H9 (cell line): ENCODE results near the gene DES. TPM values are rescaled to one million over a fixed set of nuclear protein-coding genes. Genes with fewer than 3 reads are reported as not detected.
A peak's percentile ranks its signal among the peaks of the same experiment; 100 is the strongest.

ENCODE experiments used
- DNase-seq: peaks from one replicate; pipeline ENCODE4 v3.0.0-alpha.2; 2017
- H2AFZ ChIP-seq: one replicate; pipeline ENCODE4 v1.6.1; 2013; ENCODE audit warnings: mild to moderate bottlenecking, low read length, control low read depth, moderate library complexity
- H2AK5ac ChIP-seq: 2 replicates; pipeline ENCODE4 v1.6.1; 2013; ENCODE audit warnings: low read length, control low read depth, mixed read lengths; ENCODE audit not compliant: insufficient read length
- H2BK120ac ChIP-seq: one replicate; pipeline ENCODE4 v1.6.1; 2013; ENCODE audit warnings: low read depth, mild to moderate bottlenecking, low read length, control low read depth, inconsistent platforms; ENCODE audit not compliant: poor library complexity, severe bottlenecking
- H2BK12ac ChIP-seq: 2 replicates; pipeline ENCODE4 v1.6.1; 2013; ENCODE audit warnings: low read length, control low read depth, mixed read lengths, low read depth; ENCODE audit not compliant: insufficient read length
- H2BK15ac ChIP-seq: 2 replicates; pipeline ENCODE4 v1.6.1; 2013; ENCODE audit warnings: low read depth, low read length, control low read depth
- H2BK20ac ChIP-seq: one replicate; pipeline ENCODE4 v1.6.1; 2013; ENCODE audit warnings: low read depth, mild to moderate bottlenecking, low read length, control low read depth, inconsistent platforms; ENCODE audit not compliant: poor library complexity, severe bottlenecking
- H2BK5ac ChIP-seq: 2 replicates; pipeline ENCODE4 v1.6.1; 2013; ENCODE audit warnings: low read length, control low read depth, mixed read lengths; ENCODE audit not compliant: insufficient read length
- H3K14ac ChIP-seq: 2 replicates; pipeline ENCODE4 v1.6.1; 2013; ENCODE audit warnings: low read length, control low read depth; ENCODE audit not compliant: insufficient read depth
- H3K18ac ChIP-seq: 2 replicates; pipeline ENCODE4 v1.6.1; 2013; ENCODE audit warnings: low read depth, mild to moderate bottlenecking, mixed read lengths, low read length, control low read depth; ENCODE audit not compliant: insufficient read length
- H3K23ac ChIP-seq: 2 replicates; pipeline ENCODE4 v1.6.1; 2013; ENCODE audit warnings: low read length, control low read depth, mixed read lengths, low read depth; ENCODE audit not compliant: insufficient read length
- H3K23me2 ChIP-seq: 2 replicates; pipeline ENCODE4 v1.6.1; 2013; ENCODE audit warnings: low read depth, mild to moderate bottlenecking, mixed read lengths, low read length, control low read depth; ENCODE audit not compliant: insufficient read length, poor library complexity, severe bottlenecking
- H3K27ac ChIP-seq: 2 replicates; pipeline ENCODE4 v1.5.1; 2013; ENCODE audit warnings: low read length, control low read depth, mixed read lengths, low read depth; ENCODE audit not compliant: insufficient read length
- H3K27me3 ChIP-seq: 2 replicates; pipeline ENCODE4 v1.6.1; 2013; ENCODE audit warnings: low read length, control low read depth, inconsistent platforms; ENCODE audit not compliant: insufficient read depth
- H3K4ac ChIP-seq: 2 replicates; pipeline ENCODE4 v1.6.1; 2013; ENCODE audit warnings: low read depth, mild to moderate bottlenecking, control low read depth, inconsistent platforms, low read length, moderate library complexity
- H3K4me1 ChIP-seq: 2 replicates; pipeline ENCODE4 v1.6.1; 2013; ENCODE audit warnings: low read length, control low read depth, inconsistent platforms; ENCODE audit not compliant: insufficient read depth
- H3K4me2 ChIP-seq: 2 replicates; pipeline ENCODE4 v1.6.1; 2013; ENCODE audit warnings: low read length, control low read depth, mixed read lengths; ENCODE audit not compliant: insufficient read length, insufficient read depth
- H3K56ac ChIP-seq: 2 replicates; pipeline ENCODE4 v1.6.1; 2013; ENCODE audit warnings: low read depth, mild to moderate bottlenecking, mixed read lengths, low read length, control low read depth; ENCODE audit not compliant: insufficient read length
- H3K79me1 ChIP-seq: 2 replicates; pipeline ENCODE4 v1.6.1; 2013; ENCODE audit warnings: low read depth, mild to moderate bottlenecking, moderate library complexity, low read length, control low read depth, inconsistent platforms; ENCODE audit not compliant: insufficient read depth, poor library complexity, severe bottlenecking
- H3K79me2 ChIP-seq: 2 replicates; pipeline ENCODE4 v1.6.1; 2013; ENCODE audit warnings: low read length, control low read depth, inconsistent platforms; ENCODE audit not compliant: insufficient read depth
- H3K9ac ChIP-seq: 2 replicates; pipeline ENCODE4 v1.6.1; 2013; ENCODE audit warnings: low read length, control low read depth, mixed read lengths; ENCODE audit not compliant: insufficient read length; ENCODE audit errors: extremely low read depth
- H3K9me3 ChIP-seq: one replicate; pipeline ENCODE4 v1.6.1; 2013; ENCODE audit warnings: low read depth, low read length, inconsistent platforms; ENCODE audit not compliant: control insufficient read depth
- H3T11ph ChIP-seq: one replicate; pipeline ENCODE4 v1.6.1; 2013; ENCODE audit warnings: mild to moderate bottlenecking, low read length, control low read depth, inconsistent platforms
- H4K20me1 ChIP-seq: one replicate; pipeline ENCODE4 v1.6.1; 2013; ENCODE audit not compliant: control insufficient read depth, insufficient read length, insufficient read depth
- H4K5ac ChIP-seq: 2 replicates; pipeline ENCODE4 v1.6.1; 2013; ENCODE audit warnings: low read depth, mild to moderate bottlenecking, mixed read lengths, low read length, control low read depth; ENCODE audit not compliant: insufficient read length
- H4K8ac ChIP-seq: replicated peaks from 2 replicates; pipeline ENCODE4 v1.6.1; 2013; ENCODE audit warnings: low read length, control low read depth, mixed read lengths, low read depth; ENCODE audit not compliant: insufficient read length
- H4K91ac ChIP-seq: 2 replicates; pipeline ENCODE4 v1.6.1; 2013; ENCODE audit warnings: low read depth, mild to moderate bottlenecking, moderate library complexity, mixed read lengths, low read length, control low read depth; ENCODE audit not compliant: insufficient read length
- H3K27ac Mint-ChIP-seq, 3 experiments: 2 replicates in 2 of 3; 3 replicates in 1 of 3; pipeline ENCODE4 v1.8.0; 2020 to 2021; ENCODE audit warnings: mixed read lengths in 3 of 3, mild to moderate bottlenecking in 1 of 3, moderate library complexity in 1 of 3
- H3K27me3 Mint-ChIP-seq: 2 replicates; pipeline ENCODE4 v1.8.0; 2021; ENCODE audit warnings: low read depth, mild to moderate bottlenecking, moderate library complexity, mixed read lengths
- H3K36me3 Mint-ChIP-seq, 3 experiments: 2 replicates in 2 of 3; 3 replicates in 1 of 3; pipeline ENCODE4 v1.8.0; 2020 to 2021; ENCODE audit warnings: low read depth in 3 of 3, mixed read lengths in 3 of 3; ENCODE audit not compliant: insufficient read depth in 1 of 3
- H3K4me1 Mint-ChIP-seq, 2 experiments: 2 replicates each; pipeline ENCODE4 v1.8.0; 2020; ENCODE audit warnings: mixed read lengths in 2 of 2
- H3K4me3 Mint-ChIP-seq, 2 experiments: 2 replicates in 1 of 2; 3 replicates in 1 of 2; pipeline ENCODE4 v1.8.0; 2020 to 2021; ENCODE audit warnings: mild to moderate bottlenecking in 2 of 2, mixed read lengths in 2 of 2, moderate library complexity in 1 of 2
- H3K9me3 Mint-ChIP-seq, 2 experiments: 2 replicates in 1 of 2; 3 replicates in 1 of 2; pipeline ENCODE4 v1.8.0; 2020; ENCODE audit warnings: mild to moderate bottlenecking in 2 of 2, mixed read lengths in 2 of 2, moderate library complexity in 1 of 2
- CTCF ChIP-seq: fragments of 200-600 bp; sonication (generic); conservative IDR thresholded peaks from 3 replicates; pipeline ENCODE4 v1.8.0; 2021; ENCODE audit warnings: antibody characterized with exemption, mild to moderate bottlenecking
- whole genome bisulfite sequencing: extraction: QIAGEN DNeasy Blood & Tissue Kit; methylation state at CpG from one replicate; pipeline ENCODE4 v1.1.7; 2013; ENCODE audit warnings: missing lambda C conversion rate, low lambda C conversion rate, mixed read lengths; ENCODE audit not compliant: insufficient read length; ENCODE audit errors: extremely low coverage; 5-methylcytosine and 5-hydroxymethylcytosine counted together
- total RNA-seq: library from RNA; stranded (reverse); gene quantifications from 2 replicates; pipeline ENCODE4 v1.2.1, GENCODE V29; 2021

DES gene
- total RNA-seq, 1 experiment from 2014 or later, result 4.6 TPM

- Histone ChIP-seq H4K20me1 (peaks cover 3% of the 10 kb centered on the region), H3K4me2 (no peak overlapping the region), H3K4ac (no peak overlapping the region), H4K8ac (no peak overlapping the region), H3K79me2 (no peaks in the 10 kb centered on the region), H4K5ac (no peak overlapping the region), H3K27me3 (peaks cover under 1% of the 10 kb centered on the region; the same call in 1 of the 2 replicates), H2AFZ (no peak overlapping the region), H3K27ac (no peak overlapping the region), H4K91ac (no peak overlapping the region), H3T11ph (no peak overlapping the region), H2BK20ac (no peak overlapping the region), H3K18ac (no peak overlapping the region), H3K4me1 (no peaks in the 10 kb centered on the region; the same call in 1 of the 2 replicates), H3K9ac (no peak overlapping the region), H2AK5ac (no peak overlapping the region), H2BK5ac (no peak overlapping the region), H2BK15ac (no peak overlapping the region), H3K23ac (no peak overlapping the region), H3K14ac (no peak overlapping the region), H3K9me3 (no peaks in the 10 kb centered on the region), H3K23me2 (peaks cover 8% of the 10 kb centered on the region), H3K56ac (no peak overlapping the region), H2BK12ac (no peak overlapping the region), H3K79me1 (no peaks in the 10 kb centered on the region), H2BK120ac (no peak overlapping the region)
- Mint-ChIP-seq H3K27me3 (peaks cover 59% of the 10 kb centered on the region), H3K27ac (no peak overlapping the region), H3K36me3 (peaks cover 5 to 12% (median 8%) of the 10 kb centered on the region in 3 experiments; a peak in 6 of 7 replicates), H3K9me3 (no peaks in the 10 kb centered on the region), H3K4me1 (peaks cover 23 to 41% of the 10 kb centered on the region in 2 experiments), H3K4me3 (no peak overlapping the region)
- no peak for TF ChIP-seq CTCF
- DNase-seq, result peak; percentile 69
- no CpG with 5 or more reads among the region's 6 CpGs for WGBS
Observed at GRCh38 chr2:219446101-219446504, 27.9 kb downstream of the DES start.
